ENCODE results near the gene PYGO2.

DNA sequence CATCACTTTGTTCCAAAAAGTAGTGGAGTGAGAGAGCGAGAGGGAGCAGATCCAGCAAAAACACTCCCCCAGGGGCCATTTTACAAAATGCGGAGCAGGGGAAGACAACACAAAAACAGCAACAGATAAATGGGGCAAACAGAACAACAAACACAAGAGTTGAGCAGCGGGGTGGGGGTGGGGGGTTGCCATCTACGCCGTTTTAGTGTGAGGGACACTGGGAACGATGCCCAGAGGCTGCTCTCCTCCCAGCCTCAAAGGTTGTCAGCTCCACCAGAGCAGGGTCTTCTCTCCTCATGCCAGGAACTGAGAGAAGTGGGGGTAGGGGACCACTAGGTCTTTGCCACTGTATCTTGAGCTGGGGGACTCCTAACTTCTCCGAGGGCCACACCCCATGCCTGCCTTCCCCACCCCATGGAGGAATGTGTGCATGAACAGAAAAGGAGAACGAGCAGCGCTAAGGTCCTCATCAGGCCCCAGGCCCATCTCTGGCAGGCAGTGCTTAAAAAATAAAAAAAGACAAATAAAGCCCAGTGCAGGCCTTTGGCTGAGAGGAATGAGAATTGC, 4.4 kb downstream of the PYGO2 start:
- no peak for TF ChIP-seq POLR2A (IDR thresholded peaks at IDR 0.05)
- TF ChIP-seq, protein P1, sequence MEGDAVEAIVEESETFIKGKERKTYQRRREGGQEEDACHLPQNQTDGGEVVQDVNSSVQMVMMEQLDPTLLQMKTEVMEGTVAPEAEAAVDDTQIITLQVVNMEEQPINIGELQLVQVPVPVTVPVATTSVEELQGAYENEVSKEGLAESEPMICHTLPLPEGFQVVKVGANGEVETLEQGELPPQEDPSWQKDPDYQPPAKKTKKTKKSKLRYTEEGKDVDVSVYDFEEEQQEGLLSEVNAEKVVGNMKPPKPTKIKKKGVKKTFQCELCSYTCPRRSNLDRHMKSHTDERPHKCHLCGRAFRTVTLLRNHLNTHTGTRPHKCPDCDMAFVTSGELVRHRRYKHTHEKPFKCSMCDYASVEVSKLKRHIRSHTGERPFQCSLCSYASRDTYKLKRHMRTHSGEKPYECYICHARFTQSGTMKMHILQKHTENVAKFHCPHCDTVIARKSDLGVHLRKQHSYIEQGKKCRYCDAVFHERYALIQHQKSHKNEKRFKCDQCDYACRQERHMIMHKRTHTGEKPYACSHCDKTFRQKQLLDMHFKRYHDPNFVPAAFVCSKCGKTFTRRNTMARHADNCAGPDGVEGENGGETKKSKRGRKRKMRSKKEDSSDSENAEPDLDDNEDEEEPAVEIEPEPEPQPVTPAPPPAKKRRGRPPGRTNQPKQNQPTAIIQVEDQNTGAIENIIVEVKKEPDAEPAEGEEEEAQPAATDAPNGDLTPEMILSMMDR (IDR thresholded peaks at IDR 0.05): no peak
- TF ChIP-seq POLR2AphosphoS5 (IDR thresholded peaks at IDR 0.05): no peak
- TF ChIP-seq EP300 (IDR thresholded peaks at IDR 0.05): no peak

Measured in sigmoid colon (tissue), 4 donors.